Middle frontal gyrus (tissue), 1 donor: ENCODE measurements around the gene SLC9A5.

Source experiments
- DNase-seq: peaks from one replicate; pipeline ENCODE4 v3.0.0-alpha.2; 2015; ENCODE audit warnings: low spot score; ENCODE audit errors: extremely low spot score

Gene SLC9A5

DNA sequence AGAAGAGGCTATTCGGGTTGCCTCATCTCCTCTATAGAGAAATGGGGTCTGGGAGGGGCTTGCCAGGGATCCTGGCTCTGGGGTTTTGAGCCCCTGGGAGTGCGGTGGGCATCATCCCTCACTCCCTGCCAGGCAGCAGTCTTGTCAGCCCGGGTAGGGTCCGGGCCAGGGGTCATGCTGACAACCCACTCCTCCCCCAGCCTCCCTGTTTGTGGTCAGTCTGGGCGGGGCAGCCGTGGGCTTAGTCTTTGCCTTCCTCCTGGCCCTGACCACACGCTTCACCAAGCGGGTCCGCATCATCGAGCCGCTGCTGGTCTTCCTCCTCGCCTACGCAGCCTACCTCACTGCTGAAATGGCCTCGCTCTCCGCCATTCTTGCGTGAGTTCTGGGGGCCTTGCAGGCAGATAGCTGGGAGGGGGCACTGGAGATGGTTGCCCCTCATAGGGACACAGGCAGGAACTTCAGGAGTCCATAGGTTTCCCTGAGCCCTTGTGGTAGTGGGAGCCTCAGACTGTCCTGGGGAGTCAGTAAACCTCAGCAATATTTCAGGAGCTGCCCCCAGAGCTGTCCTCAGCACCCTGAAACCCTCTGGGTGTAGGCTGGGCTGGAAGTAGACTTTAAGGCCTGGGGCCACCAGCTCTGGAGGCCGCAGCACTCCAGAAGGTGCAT lies 6.9 kb downstream of the SLC9A5 start:
- DNase-seq = no peak

DNA sequence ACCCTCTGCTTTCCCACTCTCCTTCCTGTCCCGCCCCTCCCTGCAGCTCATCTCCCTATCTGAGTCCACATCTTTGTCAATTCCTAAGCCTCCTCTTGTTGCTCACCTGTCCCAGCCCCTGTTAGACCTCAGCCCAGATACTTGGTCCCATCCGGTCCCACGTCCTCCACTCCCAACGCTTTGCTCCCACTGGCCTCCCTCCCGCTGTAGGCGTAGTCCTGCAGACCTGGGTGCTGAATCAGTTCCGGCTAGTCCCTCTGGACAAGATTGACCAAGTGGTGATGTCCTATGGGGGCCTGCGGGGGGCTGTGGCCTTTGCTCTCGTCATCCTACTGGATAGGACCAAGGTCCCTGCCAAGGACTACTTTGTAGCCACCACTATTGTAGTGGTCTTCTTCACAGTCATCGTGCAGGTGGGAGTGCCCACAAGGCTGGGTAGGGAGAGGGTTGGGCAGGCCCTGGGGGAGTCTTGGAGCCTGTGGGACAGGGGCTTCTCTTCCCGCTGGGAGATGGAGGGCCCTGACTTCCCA lies 8.0 kb downstream of the SLC9A5 start:
- no peak for DNase-seq

DNA sequence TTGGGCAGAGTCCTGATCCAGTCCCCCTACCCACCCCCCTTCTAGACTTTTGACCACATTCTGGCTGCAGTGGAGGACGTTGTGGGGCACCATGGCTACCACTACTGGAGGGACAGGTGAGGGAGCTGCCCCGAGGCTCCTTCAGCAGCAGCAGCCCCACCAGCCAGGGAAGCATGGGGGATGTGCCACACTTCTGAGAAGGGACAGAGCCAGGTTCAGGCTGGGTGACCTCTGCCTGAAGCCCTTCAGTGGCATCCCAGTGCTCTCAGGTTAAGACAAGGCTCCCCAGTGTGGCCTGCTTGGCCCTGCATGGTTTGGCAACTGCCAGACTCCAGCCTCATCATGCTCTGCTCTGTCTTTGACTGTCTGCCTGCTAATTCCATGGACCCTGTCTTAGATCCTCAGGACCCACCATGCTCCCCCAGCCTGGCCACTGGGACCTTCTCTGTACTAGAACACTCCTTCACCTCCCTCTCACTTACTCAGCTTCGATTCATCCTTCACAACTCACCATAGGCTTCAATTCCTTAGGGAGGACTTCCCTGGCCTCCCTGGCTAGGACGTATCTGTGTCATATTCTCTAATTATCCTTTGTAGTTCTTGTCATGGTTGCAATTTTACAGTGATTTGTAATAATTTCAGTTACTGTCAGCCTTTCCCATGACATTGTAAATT lies 8.8 kb downstream of the SLC9A5 start:
- no peak for DNase-seq

DNA sequence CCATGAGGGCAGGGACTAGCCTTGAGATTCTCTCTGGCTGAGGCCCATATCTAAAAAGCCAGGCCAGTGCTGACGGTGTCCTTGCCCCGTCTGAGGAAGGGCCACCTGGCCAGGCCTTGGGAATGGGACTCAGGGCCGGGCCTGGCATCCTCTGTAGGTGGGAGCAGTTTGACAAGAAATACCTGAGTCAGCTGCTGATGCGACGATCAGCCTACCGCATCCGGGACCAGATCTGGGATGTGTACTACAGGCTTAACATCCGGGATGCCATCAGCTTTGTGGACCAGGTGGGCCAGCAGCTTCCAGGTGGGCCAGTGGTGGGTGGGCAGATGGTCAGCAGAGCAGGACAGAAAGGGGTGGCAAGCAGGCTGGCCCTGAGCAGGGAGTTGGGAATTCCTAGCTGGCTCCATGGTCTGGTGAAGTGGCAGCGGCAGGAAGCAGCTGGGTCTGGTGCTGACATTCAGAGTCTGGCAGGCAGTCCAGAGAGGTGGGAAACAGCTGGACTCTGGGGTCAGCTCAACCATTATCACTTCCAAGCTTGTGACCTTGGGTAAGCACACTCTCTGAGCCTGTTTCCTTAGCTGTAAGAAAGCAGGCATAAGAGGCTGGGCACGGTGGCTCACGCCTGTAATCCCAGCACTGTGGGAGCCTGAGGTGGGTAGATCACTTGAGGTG lies 9.5 kb downstream of the SLC9A5 start:
- DNase-seq = no peak

DNA sequence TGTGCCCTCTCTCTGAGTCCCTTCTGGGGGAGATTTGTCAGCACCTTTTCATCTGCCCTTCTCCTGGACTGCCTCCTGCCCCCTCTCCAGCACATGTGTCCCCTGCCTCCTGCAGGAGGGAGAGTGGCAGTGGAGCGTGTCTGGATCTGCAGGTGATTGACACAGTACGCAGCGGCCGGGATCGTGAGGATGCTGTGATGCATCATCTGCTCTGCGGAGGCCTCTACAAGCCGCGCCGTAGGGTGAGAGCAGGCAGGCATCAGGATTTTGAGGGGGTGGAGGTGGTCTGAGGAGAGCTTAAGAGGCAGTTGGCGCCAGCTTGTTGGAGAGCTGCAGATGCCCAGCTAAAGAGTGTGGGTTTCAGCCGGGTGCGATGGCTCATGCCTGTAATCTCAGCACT lies 10.9 kb downstream of the SLC9A5 start:
- no peak for DNase-seq

DNA sequence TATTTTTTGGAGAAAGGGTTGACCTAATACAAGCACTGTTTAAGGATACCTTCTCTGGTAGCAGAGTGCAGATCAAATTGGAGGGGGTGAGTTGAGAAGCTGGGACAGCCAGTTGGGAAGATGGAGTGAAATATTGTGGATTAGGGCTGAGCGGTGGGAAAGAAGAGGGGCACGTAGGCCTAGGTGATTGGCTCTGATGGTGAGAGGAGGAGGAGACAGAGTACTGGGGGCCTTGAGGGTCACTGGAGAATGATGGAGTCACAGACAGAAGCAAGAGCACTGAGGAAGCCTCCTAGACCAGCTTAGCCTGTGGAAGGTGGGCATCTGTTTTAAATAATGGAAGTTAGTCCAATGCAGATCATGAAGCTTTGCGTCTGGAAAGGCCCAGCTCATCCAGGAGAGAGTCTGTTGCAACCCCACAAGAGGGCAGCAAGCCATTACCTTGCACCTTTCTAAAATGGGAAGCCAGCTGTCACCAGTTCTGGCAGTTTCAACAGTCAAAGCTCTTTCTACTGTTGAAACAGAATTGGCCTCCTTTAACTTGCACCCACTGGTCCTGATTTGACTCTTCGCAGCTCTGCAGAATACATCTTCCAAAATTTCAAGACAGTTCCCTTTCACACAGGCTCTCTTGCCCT lies 11.8 kb downstream of the SLC9A5 start:
- no peak for DNase-seq

DNA sequence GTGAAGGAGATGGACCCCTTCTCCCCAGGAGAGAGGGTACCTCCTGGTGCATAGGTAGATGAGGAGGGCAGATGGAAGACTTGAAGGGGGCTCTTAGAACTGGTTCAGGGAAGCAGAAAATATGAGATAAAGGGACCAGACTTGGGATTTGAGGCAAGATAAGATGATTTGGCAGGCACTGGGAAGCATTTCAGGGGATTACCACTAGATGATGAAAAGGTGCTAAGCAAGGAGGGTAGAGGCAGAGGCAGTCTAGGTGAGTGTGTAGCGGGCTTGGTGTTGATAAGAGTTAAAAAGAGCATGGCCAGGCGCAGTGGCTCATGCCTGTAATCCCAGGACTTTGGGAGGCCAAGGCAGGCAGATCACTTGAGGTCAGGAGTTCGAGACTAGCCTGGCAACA lies 14.4 kb downstream of the SLC9A5 start:
- no peak for DNase-seq

DNA sequence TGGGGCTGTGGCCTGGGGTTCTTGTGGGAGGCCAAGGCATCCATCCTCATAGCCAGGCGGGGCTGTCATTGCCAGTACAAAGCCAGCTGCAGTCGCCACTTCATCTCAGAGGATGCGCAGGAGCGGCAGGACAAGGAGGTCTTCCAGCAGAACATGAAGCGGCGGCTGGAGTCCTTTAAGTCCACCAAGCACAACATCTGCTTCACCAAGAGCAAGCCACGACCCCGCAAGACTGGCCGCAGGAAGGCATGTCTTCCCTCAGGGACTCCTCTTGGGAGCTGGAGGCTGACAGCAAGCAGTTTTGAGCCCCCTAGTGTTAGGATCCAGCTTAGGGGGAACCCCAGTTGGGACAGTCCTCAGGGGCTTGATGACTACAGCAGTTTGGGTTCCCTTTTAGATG lies 15.5 kb downstream of the SLC9A5 start:
- DNase-seq = no peak

DNA sequence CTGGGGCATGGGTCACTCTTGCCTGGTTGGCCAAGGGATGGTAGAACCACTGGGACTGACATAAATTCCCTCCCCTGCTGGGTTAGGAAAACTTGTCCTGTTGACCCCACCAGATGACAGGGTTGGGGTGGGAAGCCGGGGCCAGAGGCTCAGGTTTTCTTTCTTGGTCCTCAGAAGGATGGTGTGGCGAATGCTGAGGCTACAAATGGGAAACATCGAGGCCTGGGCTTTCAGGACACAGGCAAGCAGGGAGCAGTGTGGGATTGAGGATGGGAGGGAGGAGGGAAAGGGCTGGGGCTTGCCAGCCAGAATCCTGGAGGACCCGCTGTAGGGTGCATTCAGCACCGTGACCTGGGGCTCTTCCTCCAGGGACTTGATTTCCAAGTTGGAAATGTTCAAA lies 16.1 kb downstream of the SLC9A5 start:
- DNase-seq = no peak

DNA sequence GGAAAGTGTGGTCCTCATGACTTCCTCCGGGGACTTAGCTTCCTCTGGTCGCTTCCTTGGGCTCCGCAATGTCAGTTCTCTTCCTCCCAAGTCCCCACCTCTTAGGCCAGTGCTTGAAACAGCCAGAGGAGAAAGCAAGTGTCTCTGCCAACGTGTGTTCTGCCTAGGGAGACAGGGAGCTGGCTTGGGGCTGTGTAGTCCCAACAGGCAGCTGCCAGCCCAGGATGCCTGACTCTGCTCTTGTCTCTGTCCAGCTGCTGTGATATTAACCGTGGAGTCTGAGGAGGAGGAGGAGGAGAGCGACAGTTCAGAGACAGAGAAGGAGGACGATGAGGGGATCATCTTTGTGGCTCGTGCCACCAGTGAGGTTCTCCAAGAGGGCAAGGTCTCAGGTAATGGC lies 17.1 kb downstream of the SLC9A5 start:
- no peak for DNase-seq

DNA sequence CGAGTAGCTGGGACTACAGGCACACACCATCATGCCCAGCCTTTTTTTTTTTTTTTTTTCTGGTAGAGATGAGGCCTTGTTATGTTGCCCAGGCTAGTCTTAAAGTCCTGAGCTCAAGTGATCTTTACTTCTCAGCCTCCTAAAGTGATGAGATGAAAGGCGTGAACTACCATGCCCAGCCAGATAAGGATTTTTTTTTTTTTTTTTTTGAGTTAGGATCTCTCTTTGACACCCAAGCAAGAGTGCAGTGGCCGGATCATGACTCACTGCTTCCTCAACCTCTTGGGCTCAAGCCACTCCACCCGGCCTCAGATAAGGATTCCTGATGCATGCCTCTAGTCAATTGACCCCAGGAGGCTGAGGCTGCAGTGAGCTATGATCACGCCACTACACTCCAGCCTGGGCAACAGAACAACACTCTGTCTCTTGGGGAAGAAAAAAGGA lies 19.4 kb downstream of the SLC9A5 start:
- no peak for DNase-seq

DNA sequence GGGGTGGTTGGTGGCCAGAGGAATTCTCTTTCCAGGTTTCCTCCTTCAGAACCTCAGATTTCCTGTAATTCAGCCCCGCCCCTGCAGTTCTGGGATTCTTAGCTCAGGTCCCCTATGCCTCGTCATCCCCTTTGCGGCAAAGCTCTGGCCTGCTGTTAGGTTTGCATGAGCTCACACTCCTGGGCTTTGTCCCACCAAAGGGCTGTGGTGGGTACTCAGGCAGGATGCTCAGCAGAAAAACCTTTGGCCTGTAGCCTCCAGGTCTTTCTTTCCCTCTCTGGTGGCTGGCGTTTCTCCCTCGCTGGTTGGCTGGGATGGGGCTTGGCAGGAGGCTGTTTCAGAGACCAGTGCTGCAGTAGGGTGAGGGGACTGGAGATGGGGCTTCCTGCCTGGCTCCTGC lies 21.0 kb downstream of the SLC9A5 start:
- DNase-seq = no peak

DNA sequence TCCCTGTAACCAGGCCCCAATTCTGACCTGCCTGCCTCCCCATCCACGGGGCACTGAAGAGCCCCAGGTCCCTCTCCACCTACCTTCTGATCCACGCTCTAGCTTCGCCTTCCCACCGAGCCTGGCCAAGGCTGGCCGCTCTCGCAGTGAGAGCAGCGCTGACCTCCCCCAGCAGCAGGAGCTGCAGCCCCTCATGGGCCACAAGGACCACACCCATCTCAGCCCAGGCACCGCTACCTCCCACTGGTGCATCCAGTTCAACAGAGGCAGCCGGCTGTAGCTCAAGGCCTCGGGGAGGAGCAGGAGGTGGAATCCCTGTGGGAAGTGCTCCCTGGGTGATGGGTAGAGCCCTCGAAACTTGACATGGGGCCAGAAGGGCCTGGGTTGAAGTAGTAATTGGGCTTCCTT lies 22.2 kb downstream of the SLC9A5 start:
- DNase-seq = no peak

DNA sequence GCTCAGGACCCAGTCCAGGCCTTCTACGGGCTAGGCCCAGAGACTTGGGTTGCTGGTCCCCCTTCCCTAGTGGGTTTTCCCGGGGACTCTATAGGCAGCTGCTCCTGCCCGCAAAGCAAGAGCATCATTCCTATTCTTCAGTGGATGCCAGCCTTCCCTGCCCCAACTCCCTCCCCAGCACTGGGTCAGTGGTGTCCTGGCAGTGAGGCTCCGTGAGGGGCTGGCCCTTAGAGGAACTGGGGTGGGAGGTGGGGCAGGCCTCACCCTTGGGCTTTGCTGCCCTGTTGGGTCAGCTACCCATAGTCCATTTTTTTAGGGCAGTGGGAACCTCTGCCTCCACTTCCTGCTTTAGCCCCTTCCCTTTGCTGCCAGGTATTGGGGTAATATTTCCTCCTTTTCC lies 22.7 kb downstream of the SLC9A5 start:
- DNase-seq = no peak

DNA sequence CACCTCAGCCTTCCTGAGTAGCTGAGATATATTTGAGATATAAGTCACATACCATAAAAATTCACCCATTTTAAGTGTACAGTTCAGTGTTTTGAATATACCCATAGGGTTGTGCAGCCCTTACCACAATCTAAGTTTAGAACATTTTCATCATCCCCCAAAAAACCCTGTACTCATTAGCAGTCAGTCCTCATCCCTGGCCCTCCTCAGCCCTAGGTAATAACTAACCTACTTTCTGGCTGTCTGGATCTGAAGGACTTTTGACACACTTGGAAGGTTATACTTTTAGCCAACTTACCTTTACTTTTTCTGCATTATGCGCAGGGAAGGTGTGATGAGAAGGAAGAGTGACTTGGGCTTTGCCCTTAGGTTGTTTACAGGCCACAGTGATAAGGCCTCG lies 26.5 kb downstream of the SLC9A5 start:
- DNase-seq = no peak

DNA sequence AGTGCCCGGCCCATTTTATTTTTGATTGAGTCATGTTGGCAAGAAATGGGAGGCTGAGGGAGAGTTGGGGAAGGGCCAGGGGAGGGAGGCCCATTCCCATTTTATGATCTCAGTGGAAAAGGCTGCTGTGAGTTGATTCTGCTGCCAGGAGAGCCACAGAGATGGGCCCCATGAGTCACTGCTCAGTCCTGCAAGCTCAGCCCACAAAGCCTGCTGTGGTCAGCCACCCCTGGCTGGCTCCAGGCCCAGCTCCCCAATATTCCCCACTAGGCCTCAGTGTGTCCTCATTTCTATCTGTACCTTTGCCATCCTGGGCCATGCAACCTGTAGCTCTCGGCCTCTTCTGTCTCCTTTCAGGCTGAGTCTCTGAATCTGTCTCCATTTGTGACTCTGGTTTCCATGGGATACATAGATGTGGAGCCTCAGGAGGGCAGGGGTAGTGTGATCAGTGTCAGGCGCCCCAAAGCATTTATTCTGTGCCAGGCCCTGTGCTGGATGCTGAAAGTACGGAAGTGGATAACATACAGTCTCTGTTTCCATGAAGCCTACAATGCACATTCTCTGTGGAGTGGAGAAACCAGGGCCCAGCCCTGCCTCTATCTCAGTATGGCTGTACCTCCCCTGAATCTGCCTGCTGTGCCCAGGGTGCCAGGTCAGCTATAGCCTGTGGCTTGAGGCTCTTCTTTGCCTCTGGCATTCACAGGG lies 28.7 kb downstream of the SLC9A5 start:
- DNase-seq = no peak

DNA sequence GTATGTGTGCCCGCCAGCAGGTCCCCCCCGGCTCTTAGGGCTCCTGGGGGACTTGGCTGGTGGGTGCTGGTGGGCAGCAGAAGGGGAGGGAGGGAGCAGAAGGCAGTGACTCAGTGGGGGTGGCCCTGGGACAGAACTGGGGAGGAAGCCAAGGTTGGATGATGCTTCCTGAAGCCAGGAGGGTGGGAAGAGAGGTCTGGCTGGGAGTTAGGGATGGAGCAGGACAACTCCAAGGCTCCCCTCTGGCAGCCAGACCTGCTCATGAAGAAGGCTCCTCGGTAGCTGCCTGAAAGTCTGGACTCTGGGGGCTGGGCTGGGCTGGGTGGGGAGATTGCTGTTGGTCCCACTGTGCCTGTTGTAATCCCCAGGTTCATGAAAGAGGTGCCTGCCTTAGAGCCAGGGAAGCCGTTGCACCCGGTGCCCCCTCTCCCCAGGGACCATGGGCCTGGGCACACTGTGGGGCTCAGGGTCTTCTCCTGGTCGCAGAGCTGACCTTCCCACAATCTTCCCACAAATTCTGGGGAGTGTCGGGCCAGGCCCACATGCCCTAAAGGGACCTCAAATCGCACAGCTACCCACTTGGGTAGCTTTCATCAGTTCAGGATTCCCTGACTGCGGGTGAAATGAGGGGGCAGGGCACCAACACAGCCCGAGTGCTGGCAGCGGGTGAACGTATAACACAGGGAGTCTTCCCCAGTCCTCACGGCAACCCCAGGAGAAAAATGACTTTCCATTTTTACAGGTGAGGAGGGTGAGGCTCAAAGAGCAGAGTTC lies 29.4 kb downstream of the SLC9A5 start:
- no peak for DNase-seq

DNA sequence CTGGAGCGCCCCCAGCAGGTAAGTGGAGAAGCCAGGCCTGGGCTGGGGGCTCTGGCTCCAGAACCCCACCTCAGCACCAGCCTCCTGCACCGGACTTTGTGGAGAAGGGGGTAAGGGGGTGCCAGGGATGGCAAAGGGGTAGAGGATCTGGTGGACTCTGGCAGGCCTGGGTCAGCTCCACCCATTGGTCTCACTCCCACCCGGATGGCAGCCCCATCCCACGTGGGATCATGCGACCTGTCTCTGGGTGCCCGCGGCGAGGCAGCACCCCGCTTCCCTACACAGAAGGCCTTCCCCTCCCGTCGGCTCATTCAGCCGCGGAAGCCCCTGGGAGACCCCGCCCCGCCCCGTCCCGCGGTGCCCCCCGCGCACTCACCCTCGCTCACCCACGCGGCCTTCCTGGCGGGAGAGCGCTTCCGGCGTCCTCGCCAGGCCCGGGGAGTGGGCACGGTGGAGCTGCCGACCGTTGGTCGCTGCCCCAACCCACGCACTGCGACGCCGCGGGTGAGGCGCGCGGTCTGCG lies 30.1 kb downstream of the SLC9A5 start:
- DNase-seq = no peak

DNA sequence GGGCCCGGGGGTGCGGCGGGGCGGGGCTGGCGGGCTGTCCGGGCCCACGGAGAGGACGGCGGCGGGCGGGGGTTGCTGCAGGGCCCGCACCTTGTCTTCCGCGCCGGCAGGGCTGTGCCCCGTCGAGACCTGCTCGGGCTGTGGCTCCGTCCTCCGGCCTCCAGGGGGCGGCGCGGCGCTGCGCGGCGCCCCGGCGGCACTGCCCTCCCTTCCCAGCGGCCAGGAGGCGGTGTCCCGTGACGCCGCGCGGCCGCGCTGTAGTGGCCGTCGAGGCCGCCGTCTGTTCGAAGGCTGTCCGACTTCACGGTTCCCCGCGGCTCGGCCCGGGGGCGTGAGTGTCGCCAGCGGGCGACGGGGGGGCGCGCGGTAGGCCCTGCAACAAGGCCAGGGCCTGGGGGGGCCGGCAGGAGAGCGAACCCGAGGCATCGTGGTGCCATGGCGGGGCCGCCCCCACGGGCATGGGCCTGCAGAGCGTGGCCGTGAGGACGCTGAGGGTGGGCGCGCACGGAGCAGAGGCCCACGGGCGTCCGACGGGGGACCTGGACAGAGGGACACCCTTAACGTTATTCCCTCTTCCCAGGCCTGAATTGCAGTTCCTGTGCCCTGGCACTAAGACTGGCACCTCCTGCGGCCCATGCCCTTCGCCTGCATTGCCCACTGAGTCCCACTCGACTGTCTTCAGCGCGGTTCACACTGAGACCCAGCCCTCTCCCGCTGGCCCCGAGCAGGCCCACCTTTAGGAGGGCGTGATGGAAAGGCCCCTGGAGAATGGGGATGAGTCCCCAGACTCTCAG lies 30.7 kb downstream of the SLC9A5 start, which contains the start of gene PLEKHG4:
Gene PLEKHG4, plus strand, starts transcription at position 237 of the 794 bp plus-strand sequence. Its CDS starts 513 bp downstream, at position 750.
- DNase-seq = no peak
